Calu3 (cell line): ENCODE data around the gene PEAK1. TPM values are rescaled to one million over a fixed set of nuclear protein-coding genes. Genes with fewer than 3 reads are reported as not detected.

ENCODE experiments used
- BruUV-seq: library from RNA; stranded (reverse); fragments of 400-500 nt; replicated peaks from 2 replicates; lab custom pipeline; 2021; lab: Mats Ljungman, UMichigan
- CTCF ChIA-PET: fragments of 300-600 bp; sonication (Branson Sonifier 250); formaldehyde crosslinking; loops from one replicate; lab custom pipeline; 2022; ENCODE audit warnings: antibody characterized with exemption; lab: Charles Lee
- DNase-seq: peaks from one replicate; pipeline ENCODE4 v3.0.0; 2022
- H3K27ac Mint-ChIP-seq: one replicate; pipeline ENCODE4 v1.8.0; 2022; ENCODE audit warnings: mixed read lengths; ENCODE audit not compliant: unreplicated experiment
- H3K27me3 Mint-ChIP-seq: one replicate; pipeline ENCODE4 v1.8.0; 2022; ENCODE audit warnings: mixed read lengths; ENCODE audit not compliant: unreplicated experiment
- H3K36me3 Mint-ChIP-seq: one replicate; pipeline ENCODE4 v1.8.0; 2022; ENCODE audit warnings: mild to moderate bottlenecking, moderate library complexity, mixed read lengths; ENCODE audit not compliant: insufficient read depth, unreplicated experiment
- H3K4me1 Mint-ChIP-seq: one replicate; pipeline ENCODE4 v1.8.0; 2022; ENCODE audit warnings: mild to moderate bottlenecking, low read depth, mixed read lengths; ENCODE audit not compliant: unreplicated experiment
- H3K4me3 Mint-ChIP-seq: one replicate; pipeline ENCODE4 v1.8.0; 2022; ENCODE audit warnings: mild to moderate bottlenecking, low read depth, moderate library complexity, mixed read lengths; ENCODE audit not compliant: unreplicated experiment
- H3K9me3 Mint-ChIP-seq: one replicate; pipeline ENCODE4 v1.8.0; 2022; ENCODE audit warnings: low read depth, mixed read lengths; ENCODE audit not compliant: unreplicated experiment
- intact Hi-C: fragments of 100-400 bp; cut with micrococcal nuclease; formaldehyde crosslinking; loops from one replicate; pipeline ENCODE4 v1.10.0; 2022; ENCODE audit not compliant: unreplicated experiment
- total RNA-seq: library from RNA; stranded (reverse); gene quantifications from 2 replicates; pipeline ENCODE4 v1.2.3, GENCODE V29; 2022
- TF ChIP-seq, protein P1 (sequence below): fragments of 200-600 bp; IDR thresholded peaks from one replicate; pipeline ENCODE4 v1.8.0; 2022; ENCODE audit warnings: antibody characterized with exemption; ENCODE audit not compliant: unreplicated experiment

The PEAK1 gene
- total RNA-seq, 1 experiment from 2014 or later: 54.3 TPM

DNA sequence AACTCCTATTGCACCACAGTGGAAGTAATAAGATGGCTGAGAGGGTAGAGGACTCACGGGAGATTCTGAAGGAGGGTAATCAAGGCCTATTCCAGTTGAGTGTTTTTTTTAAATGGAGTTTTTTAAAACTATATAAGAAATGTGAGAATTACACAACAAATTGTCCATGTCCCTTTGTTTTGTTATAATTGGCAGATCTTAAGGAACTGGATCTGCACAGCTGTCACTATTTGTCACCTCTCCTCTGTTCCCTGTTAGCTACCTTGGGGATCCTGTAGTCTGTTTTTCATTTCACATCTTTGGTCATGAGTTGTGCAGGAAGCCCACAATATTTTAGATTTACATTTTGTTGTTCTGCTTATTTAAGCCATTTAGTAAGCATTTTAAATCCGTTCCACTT lies 271.7 kb downstream of the PEAK1 start:
- Mint-ChIP-seq H3K27me3 (no peaks in the 10 kb centered on the region), H3K4me3 (no peak overlapping the region), H3K9me3 (no peaks in the 10 kb centered on the region), H3K27ac (no peak overlapping the region), H3K36me3 (peaks cover 11% of the 10 kb centered on the region), H3K4me1 (peaks cover 43% of the 10 kb centered on the region)
- TF ChIP-seq, protein P1, sequence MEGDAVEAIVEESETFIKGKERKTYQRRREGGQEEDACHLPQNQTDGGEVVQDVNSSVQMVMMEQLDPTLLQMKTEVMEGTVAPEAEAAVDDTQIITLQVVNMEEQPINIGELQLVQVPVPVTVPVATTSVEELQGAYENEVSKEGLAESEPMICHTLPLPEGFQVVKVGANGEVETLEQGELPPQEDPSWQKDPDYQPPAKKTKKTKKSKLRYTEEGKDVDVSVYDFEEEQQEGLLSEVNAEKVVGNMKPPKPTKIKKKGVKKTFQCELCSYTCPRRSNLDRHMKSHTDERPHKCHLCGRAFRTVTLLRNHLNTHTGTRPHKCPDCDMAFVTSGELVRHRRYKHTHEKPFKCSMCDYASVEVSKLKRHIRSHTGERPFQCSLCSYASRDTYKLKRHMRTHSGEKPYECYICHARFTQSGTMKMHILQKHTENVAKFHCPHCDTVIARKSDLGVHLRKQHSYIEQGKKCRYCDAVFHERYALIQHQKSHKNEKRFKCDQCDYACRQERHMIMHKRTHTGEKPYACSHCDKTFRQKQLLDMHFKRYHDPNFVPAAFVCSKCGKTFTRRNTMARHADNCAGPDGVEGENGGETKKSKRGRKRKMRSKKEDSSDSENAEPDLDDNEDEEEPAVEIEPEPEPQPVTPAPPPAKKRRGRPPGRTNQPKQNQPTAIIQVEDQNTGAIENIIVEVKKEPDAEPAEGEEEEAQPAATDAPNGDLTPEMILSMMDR: no peak
- CTCF ChIA-PET: interaction anchor here (1.9 kb wide), 1 partner anchor 13 kb away, joined by 5 read pairs; no protein-coding TSS in a partner anchor
- DNase-seq: no peak
- intact Hi-C loops: no loop called here
- no TSS peak for BruUV-seq

DNA sequence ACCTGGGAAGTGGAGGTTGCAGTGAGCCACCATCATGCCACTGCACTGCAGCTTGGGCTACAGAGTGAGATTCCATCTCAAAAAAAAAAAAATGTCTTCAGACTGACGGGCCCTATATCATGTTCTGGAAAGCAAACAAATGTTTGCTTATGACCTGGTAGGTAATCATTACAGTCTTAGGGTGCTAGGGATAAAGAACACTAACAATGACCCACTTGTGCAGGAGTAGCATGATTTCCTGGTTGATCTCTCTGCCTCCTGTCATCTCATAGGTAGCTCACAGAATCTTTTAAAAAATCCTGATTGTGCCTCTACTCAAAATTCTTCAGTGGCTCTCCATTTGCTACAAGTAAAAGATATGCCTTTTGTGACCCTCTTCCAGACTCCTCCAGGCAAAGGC lies 274.5 kb downstream of the PEAK1 start:
- Mint-ChIP-seq H3K4me1 (peaks cover 48% of the 10 kb centered on the region), H3K4me3 (peak overlapping the region; percentile 31)
- BruUV-seq: no TSS peak

DNA sequence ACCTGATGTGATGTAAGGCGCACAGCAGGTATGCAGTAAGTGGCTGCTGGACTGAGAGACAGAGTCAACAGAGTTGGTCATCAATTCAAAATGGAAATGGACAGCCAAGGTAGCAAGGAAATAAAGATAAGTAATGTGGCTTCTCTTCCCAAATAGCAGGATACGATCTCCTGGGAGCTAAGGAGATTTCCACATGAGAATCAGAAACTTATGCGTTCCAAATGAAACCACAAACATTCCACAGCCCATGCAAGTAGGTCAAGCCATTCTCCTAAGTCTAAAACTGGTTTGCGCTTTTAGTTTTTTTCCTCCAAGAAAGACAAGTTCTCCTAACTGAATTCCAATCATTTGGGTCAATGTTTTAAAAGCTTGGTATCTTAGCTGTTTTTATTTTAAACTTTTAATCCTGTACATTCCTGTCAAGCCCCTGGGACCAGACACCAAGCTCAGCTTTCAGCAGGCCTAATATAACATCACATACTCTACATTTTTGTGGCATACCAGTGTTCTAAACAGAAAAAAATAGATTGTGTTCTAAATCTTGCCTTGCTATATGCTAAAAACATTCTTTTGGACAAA lies 275.3 kb downstream of the PEAK1 start:
- peaks cover 11% of the 10 kb centered on the region for H3K36me3 Mint-ChIP-seq
- CTCF ChIA-PET: interaction anchor here (0.6 to 3.8 kb wide), 7 partner anchors 16 to 481 kb away, joined by 3 to 15 read pairs (median 3); no protein-coding TSS in a partner anchor
- H3K9me3 Mint-ChIP-seq: no peaks in the 10 kb centered on the region
- TF ChIP-seq, protein P1: no peak
- DNase-seq: peak; percentile 15
- no peaks in the 10 kb centered on the region for H3K27me3 Mint-ChIP-seq
- peaks cover 48% of the 10 kb centered on the region for H3K4me1 Mint-ChIP-seq
- H3K27ac Mint-ChIP-seq: peak overlapping the region; percentile 94
- peak overlapping the region; percentile 31 for H3K4me3 Mint-ChIP-seq
- intact Hi-C loops: loop anchor here (1.0 kb wide), 1 partner anchor 17 kb away; no protein-coding TSS in a partner anchor
- BruUV-seq: no TSS peak

More for the DNA sequence above, 274.5 kb downstream of the PEAK1 start:
- Mint-ChIP-seq H3K27ac (peak overlapping the region; percentile 94), H3K9me3 (no peaks in the 10 kb centered on the region), H3K36me3 (peaks cover 11% of the 10 kb centered on the region), H3K27me3 (no peaks in the 10 kb centered on the region)
- CTCF ChIA-PET: interaction anchor here (0.6 to 3.8 kb wide), 8 partner anchors 15 to 398 kb away, joined by 3 to 15 read pairs (median 4); no protein-coding TSS in a partner anchor
- TF ChIP-seq, protein P1: no peak
- DNase-seq: peak; percentile 27
- intact Hi-C loops: loop anchor here (1.0 kb wide), 1 partner anchor 16 kb away; no protein-coding TSS in a partner anchor

DNA sequence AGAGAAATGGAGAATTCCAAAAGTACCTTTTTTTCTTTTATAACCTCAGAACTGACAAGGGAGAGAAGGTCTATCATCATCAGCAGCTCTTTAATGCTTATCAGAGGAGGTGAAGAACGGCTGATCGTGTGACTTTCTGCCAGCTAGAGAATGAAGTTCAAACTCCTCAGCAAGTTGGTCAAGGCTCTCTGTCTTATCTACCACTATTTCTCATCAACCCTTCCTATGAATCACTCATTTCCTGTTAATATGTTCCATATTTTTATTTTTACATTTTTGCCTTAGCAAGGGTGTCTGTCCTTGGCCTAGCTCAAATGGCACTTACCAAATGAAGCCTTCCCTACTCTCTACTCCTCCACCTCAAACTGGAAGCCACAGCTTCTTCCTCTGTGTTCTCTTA lies 275.9 kb downstream of the PEAK1 start:
- DNase-seq: no peak
- Mint-ChIP-seq H3K27ac (peak overlapping the region; percentile 94), H3K36me3 (peaks cover 11% of the 10 kb centered on the region), H3K4me1 (peaks cover 48% of the 10 kb centered on the region), H3K27me3 (no peaks in the 10 kb centered on the region), H3K4me3 (peak overlapping the region; percentile 31), H3K9me3 (no peaks in the 10 kb centered on the region)
- TF ChIP-seq, protein P1: no peak
- CTCF ChIA-PET: interaction anchor here (0.7 to 3.8 kb wide), 5 partner anchors 17 to 481 kb away, joined by 3 to 15 read pairs (median 3); no protein-coding TSS in a partner anchor
- intact Hi-C loops: no loop called here
- BruUV-seq: no TSS peak
